Epithelial cell of proximal tubule (primary cell): Measurements from ENCODE around the gene KPNA4. TPM values are rescaled to one million over a fixed set of nuclear protein-coding genes. Genes with fewer than 3 reads are reported as not detected.

ENCODE experiments used
- DNase-seq: peaks from one replicate; pipeline ENCODE4 v3.0.0-alpha.2; 2011; ENCODE audit warnings: low read depth
- H3K4me3 ChIP-seq: 2 replicates; pipeline ENCODE4 v1.5.1; 2011; ENCODE audit warnings: low read depth, mild to moderate bottlenecking, low read length
- total RNA-seq: library from RNA; depleted of rRNA; stranded (reverse); fragments of >200 nt; gene quantifications from 2 replicates; pipeline ENCODE4 v1.2.3, GENCODE V29; 2015
- TF ChIP-seq, protein P1 (sequence below): conservative IDR thresholded peaks from 2 replicates; pipeline ENCODE4 v1.5.1; 2012; ENCODE audit warnings: low read depth, mild to moderate bottlenecking, low read length

Gene KPNA4
- total RNA-seq, 1 donor from 2014 or later, result 17.0 TPM

DNA sequence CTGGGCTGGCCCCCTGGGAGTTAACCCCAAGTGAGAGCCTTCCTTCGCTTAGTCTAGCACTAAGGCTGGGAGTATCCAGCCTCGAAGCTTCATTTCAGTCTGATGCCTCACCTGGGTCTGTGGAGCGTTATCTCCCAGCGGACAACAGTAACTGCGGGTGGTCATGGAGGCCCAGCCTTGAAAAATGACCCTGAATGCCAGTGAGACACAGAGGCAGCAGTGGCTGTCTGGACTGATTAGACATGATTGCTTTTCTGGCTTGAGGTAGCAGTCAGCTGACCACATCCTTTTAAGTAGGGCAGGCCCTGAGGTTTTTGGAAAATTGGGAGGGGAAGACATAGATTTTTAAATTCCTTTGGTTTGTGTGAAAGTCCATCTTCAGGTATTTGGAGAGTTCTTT is 87.6 kb downstream of the KPNA4 start:
- TF ChIP-seq, protein P1, sequence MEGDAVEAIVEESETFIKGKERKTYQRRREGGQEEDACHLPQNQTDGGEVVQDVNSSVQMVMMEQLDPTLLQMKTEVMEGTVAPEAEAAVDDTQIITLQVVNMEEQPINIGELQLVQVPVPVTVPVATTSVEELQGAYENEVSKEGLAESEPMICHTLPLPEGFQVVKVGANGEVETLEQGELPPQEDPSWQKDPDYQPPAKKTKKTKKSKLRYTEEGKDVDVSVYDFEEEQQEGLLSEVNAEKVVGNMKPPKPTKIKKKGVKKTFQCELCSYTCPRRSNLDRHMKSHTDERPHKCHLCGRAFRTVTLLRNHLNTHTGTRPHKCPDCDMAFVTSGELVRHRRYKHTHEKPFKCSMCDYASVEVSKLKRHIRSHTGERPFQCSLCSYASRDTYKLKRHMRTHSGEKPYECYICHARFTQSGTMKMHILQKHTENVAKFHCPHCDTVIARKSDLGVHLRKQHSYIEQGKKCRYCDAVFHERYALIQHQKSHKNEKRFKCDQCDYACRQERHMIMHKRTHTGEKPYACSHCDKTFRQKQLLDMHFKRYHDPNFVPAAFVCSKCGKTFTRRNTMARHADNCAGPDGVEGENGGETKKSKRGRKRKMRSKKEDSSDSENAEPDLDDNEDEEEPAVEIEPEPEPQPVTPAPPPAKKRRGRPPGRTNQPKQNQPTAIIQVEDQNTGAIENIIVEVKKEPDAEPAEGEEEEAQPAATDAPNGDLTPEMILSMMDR, result no peak

DNA sequence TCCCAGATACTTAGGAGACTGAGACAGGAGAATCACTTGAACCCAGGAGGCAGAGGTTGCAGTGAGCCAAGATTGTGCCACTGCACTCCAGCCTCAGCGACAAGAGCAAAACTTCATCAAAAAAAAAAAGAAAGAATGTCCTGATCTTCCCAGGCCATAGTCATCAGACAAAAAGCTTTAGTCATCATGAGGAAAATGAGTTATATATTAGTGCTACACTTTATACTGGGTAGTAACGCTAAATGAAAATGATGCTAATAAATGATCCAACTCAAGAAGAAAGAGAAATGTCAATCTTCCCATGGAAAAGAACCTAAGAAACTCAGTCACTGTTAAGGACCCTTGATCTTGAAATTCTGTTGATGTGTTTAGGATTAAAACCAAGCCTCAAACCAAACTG is 89.5 kb downstream of the KPNA4 start:
- TF ChIP-seq, protein P1, result no peak
- no peak overlapping the region for H3K4me3 ChIP-seq
- DNase-seq, result no peak

More for the DNA sequence above, 87.6 kb downstream of the KPNA4 start:
- H3K4me3 ChIP-seq, result no peak overlapping the region
- DNase-seq, result no peak

DNA sequence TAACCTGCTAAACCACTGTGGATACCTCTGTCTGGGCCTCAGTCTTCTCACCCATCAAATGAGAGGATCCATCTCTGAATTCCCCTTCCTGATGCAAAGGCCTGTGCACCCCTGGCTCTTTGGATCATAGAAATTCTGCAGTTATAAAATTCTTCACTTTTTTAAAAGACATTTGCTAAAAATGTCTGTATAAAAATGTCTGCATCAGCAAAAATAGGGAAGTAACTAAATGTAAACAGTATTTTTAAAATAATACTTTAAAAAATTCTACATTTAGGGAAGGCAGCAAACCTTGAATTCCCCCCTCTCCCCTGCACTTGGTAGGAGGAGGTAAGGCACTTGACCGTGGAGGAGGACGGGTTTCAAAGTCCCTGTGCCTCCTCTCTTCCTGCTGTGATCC is 90.2 kb downstream of the KPNA4 start:
- no peak for DNase-seq
- no peak overlapping the region for H3K4me3 ChIP-seq
- TF ChIP-seq, protein P1, result no peak

DNA sequence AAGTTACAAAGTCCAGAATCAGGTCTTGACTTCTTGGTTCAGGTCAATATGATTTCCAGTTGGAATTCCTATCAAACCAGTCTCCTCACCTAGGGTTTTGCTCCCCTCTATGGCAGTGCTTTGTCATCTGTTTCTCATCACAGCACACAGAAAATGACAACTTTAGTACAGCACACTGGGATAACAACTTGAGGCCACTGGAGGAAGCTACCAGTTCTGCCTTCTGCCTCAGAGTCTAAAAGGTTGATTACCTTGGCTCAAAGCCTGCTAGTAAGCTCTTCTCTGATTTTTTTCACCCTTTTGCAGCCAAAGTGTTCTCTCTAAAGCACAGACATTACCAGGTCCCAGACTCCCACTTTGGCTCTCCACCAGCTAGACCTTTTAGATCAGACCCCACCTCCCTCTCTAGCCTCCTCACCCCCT is 90.9 kb downstream of the KPNA4 start:
- no peak overlapping the region for H3K4me3 ChIP-seq
- no peak for DNase-seq
- TF ChIP-seq, protein P1, result no peak

DNA sequence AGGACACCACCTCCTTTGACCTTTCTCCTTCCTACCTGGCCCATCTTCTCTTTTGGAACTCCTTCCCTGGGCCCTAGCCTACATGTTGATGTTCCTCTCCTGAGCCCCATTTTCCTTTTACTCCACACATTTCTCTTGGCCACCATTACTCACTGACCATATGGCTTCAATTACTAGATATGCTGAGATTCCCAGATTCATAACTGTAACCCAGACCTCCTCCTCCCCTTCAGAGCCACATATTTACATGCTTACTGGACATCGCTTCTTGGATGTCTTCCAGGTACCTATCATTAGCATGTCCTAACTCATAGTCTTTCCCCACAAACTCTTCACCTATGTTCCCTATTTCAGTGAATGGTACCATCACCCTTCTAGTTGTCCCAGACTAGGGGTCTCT is 91.4 kb downstream of the KPNA4 start:
- no peak overlapping the region for H3K4me3 ChIP-seq
- no peak for DNase-seq
- TF ChIP-seq, protein P1, result no peak

DNA sequence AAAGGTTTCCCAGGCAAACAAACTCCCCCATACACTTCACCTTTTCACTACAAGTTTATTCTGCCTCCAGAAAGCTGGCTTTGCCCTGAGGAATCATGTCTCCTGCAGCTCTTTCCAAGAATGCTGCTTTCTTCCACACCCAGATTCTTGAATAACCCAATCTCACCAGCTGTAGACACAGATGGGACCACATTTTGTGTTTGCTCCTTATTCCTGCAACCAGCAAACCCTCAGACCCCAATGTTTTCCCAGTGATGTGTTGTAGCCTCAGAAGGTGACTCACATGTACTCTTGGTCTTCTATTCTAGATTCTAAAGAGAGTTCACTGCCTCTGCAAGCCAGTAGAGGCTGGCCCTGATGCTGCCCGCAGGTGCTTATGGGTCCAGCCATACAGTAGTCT is 92.2 kb downstream of the KPNA4 start:
- H3K4me3 ChIP-seq, result no peak overlapping the region
- TF ChIP-seq, protein P1, result no peak
- no peak for DNase-seq

DNA sequence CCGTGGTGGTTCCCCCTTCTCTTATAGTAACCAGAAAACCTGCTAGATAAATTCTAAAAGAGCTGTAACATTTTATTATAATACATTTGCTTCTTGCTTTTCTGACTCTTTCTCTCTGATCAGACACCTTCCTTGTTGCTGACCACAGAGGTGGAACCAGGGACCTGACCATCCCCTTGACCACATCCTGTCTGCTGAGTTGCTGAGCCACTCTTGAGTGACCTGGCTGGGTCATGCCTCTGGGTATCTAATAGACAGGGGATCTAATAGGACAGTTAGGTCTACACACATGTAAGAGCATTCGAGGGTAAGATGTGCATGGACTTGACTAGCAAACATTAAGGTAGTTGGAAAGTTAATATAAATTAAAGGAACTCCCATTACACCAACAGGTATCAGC is 93.0 kb downstream of the KPNA4 start:
- TF ChIP-seq, protein P1, result no peak
- DNase-seq, result no peak

More for the DNA sequence above, 93.0 kb downstream of the KPNA4 start:
- H3K4me3 ChIP-seq, result no peak overlapping the region
